ENCODE data around the gene ITPA. TPM values are rescaled to one million over a fixed set of nuclear protein-coding genes. Genes with fewer than 3 reads are reported as not detected.

The ITPA gene
- total RNA-seq, 1 donor: 26.2 TPM

- peak; percentile 76 for TF ChIP-seq CTCF (IDR thresholded peaks at IDR 0.05; ENCODE audit: insufficient read depth, low read length)
- no peak overlapping the region for H3K4me3 ChIP-seq (ENCODE audit: low read depth, low read length)
- peak; percentile 24 for DNase-seq (ENCODE audit: low read depth)
These were observed 9.2 kb downstream of the ITPA start for GRCh38 chr20:3218307-3218988.

- no peak for TF ChIP-seq CTCF (IDR thresholded peaks at IDR 0.05; ENCODE audit: insufficient read depth, low read length)
- no peak overlapping the region for H3K4me3 ChIP-seq (ENCODE audit: low read depth, low read length)
- no peak for DNase-seq (ENCODE audit: low read depth)
These were observed 12.3 kb downstream of the ITPA start for GRCh38 chr20:3221398-3222226.

GRCh38 chr20:3222635-3223600, 13.6 kb downstream of the ITPA start:
- no peak for TF ChIP-seq CTCF (IDR thresholded peaks at IDR 0.05; ENCODE audit: insufficient read depth, low read length)
- DNase-seq (ENCODE audit: low read depth): no peak

GRCh38 chr20:3223651-3223993, 14.3 kb downstream of the ITPA start:
- no peak for TF ChIP-seq CTCF (IDR thresholded peaks at IDR 0.05; ENCODE audit: insufficient read depth, low read length)
- H3K4me3 ChIP-seq (ENCODE audit: low read depth, low read length): no peak overlapping the region
- no peak for DNase-seq (ENCODE audit: low read depth)

More at GRCh38 chr20:3222635-3223600, 13.6 kb downstream of the ITPA start:
- H3K4me3 ChIP-seq (ENCODE audit: low read depth, low read length): no peak overlapping the region

- no peak for DNase-seq (ENCODE audit: low read depth)
- TF ChIP-seq CTCF (IDR thresholded peaks at IDR 0.05; ENCODE audit: insufficient read depth, low read length): no peak
- no peak overlapping the region for H3K4me3 ChIP-seq (ENCODE audit: low read depth, low read length)
These were observed 14.8 kb downstream of the ITPA start for GRCh38 chr20:3223994-3224680.
